Nephron (organoid): ENCODE data around the gene CCKAR.
"Not testable (repeated sequence)": the region's sequence is repeated elsewhere in the genome, so short reads cannot be mapped to it uniquely, and the experiment has no call there.

Experiments used
- H3K27ac Mint-ChIP-seq, 3 experiments: 2 replicates each; pipeline ENCODE4 v1.8.0; 2020; ENCODE audit warnings: mixed read lengths in 3 of 3, mild to moderate bottlenecking in 2 of 3, moderate library complexity in 1 of 3
- H3K27me3 Mint-ChIP-seq: 2 replicates; pipeline ENCODE4 v1.8.0; 2021; ENCODE audit warnings: low read depth, mild to moderate bottlenecking, moderate library complexity, mixed read lengths
- H3K36me3 Mint-ChIP-seq: 2 replicates; pipeline ENCODE4 v1.8.0; 2020; ENCODE audit warnings: low read depth, mixed read lengths
- H3K4me1 Mint-ChIP-seq: 2 replicates; pipeline ENCODE4 v1.8.0; 2020; ENCODE audit warnings: mixed read lengths
- H3K4me3 Mint-ChIP-seq, 3 experiments: 2 replicates each; pipeline ENCODE4 v1.8.0; 2020; ENCODE audit warnings: mild to moderate bottlenecking in 3 of 3, mixed read lengths in 3 of 3, moderate library complexity in 2 of 3
- H3K9me3 Mint-ChIP-seq: 2 replicates; pipeline ENCODE4 v1.8.0; 2020; ENCODE audit warnings: mixed read lengths
- CTCF ChIP-seq, 3 experiments: fragments of 200-600 bp; sonication (generic); IDR thresholded peaks; one replicate each; pipeline ENCODE4 v1.5.0; 2021; ENCODE audit warnings: antibody characterized with exemption in 3 of 3; ENCODE audit not compliant: unreplicated experiment in 3 of 3

Gene CCKAR

GRCh38 chr4:26510334-26510964, 20.2 kb upstream of the CCKAR start:
- peaks cover 3% of the 10 kb centered on the region for H3K27me3 Mint-ChIP-seq
- no peak overlapping the region for H3K4me3 Mint-ChIP-seq
- no peak for TF ChIP-seq CTCF (IDR thresholded peaks at IDR 0.05; ENCODE audit: unreplicated experiment in 3 of 3)
- no peaks in the 10 kb centered on the region for H3K4me1 Mint-ChIP-seq
- peaks cover 4% of the 10 kb centered on the region for H3K9me3 Mint-ChIP-seq
- no peaks in the 10 kb centered on the region for H3K36me3 Mint-ChIP-seq
- no peak overlapping the region for H3K27ac Mint-ChIP-seq

GRCh38 chr4:26509681-26510333, 19.5 kb upstream of the CCKAR start:
- Mint-ChIP-seq H3K27ac (no peak overlapping the region), H3K4me3 (no peak overlapping the region), H3K27me3 (peaks cover 3% of the 10 kb centered on the region), H3K9me3 (peaks cover 4% of the 10 kb centered on the region), H3K4me1 (no peaks in the 10 kb centered on the region), H3K36me3 (no peaks in the 10 kb centered on the region)
- no peak for TF ChIP-seq CTCF (IDR thresholded peaks at IDR 0.05; ENCODE audit: unreplicated experiment in 3 of 3)

GRCh38 chr4:26507286-26507685, 17.0 kb upstream of the CCKAR start:
- Mint-ChIP-seq H3K4me3 (no peak overlapping the region), H3K9me3 (peaks cover 4% of the 10 kb centered on the region), H3K4me1 (no peaks in the 10 kb centered on the region), H3K27me3 (peaks cover 3% of the 10 kb centered on the region), H3K36me3 (no peaks in the 10 kb centered on the region), H3K27ac (no peak overlapping the region)
- TF ChIP-seq CTCF (IDR thresholded peaks at IDR 0.05; ENCODE audit: unreplicated experiment in 3 of 3) = no peak

- peaks cover 13% of the 10 kb centered on the region for H3K9me3 Mint-ChIP-seq
- H3K36me3 Mint-ChIP-seq = no peaks in the 10 kb centered on the region
- H3K27me3 Mint-ChIP-seq = peaks cover 5% of the 10 kb centered on the region
- no peaks in the 10 kb centered on the region for H3K4me1 Mint-ChIP-seq
- H3K27ac Mint-ChIP-seq = no peak overlapping the region
- TF ChIP-seq CTCF (IDR thresholded peaks at IDR 0.05; ENCODE audit: unreplicated experiment in 3 of 3) = no peak
- no peak overlapping the region for H3K4me3 Mint-ChIP-seq
Observed at GRCh38 chr4:26503844-26504243, 13.6 kb upstream of the CCKAR start.

GRCh38 chr4:26503427-26503826, 13.1 kb upstream of the CCKAR start:
- no peak overlapping the region for H3K27ac Mint-ChIP-seq
- H3K36me3 Mint-ChIP-seq = no peaks in the 10 kb centered on the region
- no peak overlapping the region for H3K4me3 Mint-ChIP-seq
- H3K27me3 Mint-ChIP-seq = peaks cover 5% of the 10 kb centered on the region
- no peak for TF ChIP-seq CTCF (IDR thresholded peaks at IDR 0.05; ENCODE audit: unreplicated experiment in 3 of 3)
- peaks cover 14% of the 10 kb centered on the region for H3K9me3 Mint-ChIP-seq
- no peaks in the 10 kb centered on the region for H3K4me1 Mint-ChIP-seq

GRCh38 chr4:26500565-26500999, 10.3 kb upstream of the CCKAR start:
- H3K27me3 Mint-ChIP-seq, H3K27ac Mint-ChIP-seq, H3K9me3 Mint-ChIP-seq, H3K4me1 Mint-ChIP-seq, H3K36me3 Mint-ChIP-seq, H3K4me3 Mint-ChIP-seq: not testable (repeated sequence)
